Astrocyte (in vitro differentiated cells and primary cell): ENCODE data around the gene SNUPN. TPM values are rescaled to one million over a fixed set of nuclear protein-coding genes. Genes with fewer than 3 reads are reported as not detected.
A peak's percentile ranks its signal among the peaks of the same experiment; 100 is the strongest.

ENCODE experiments used
- DNase-seq: peaks from one replicate; pipeline ENCODE4 v3.0.0-alpha.2; 2010; ENCODE audit warnings: low read depth
- FAIRE-seq: peaks from 2 replicates; lab custom pipeline; 2011; peaks lifted over from hg19 to GRCh38; lab: Jason Lieb, UNC
- H2AFZ ChIP-seq: 2 replicates; pipeline ENCODE4 v1.6.0; 2012; ENCODE audit warnings: low read depth, low read length, inconsistent platforms
- H3K27ac ChIP-seq: 2 replicates; pipeline ENCODE4 v1.5.1; 2011; ENCODE audit warnings: low read depth, low read length, inconsistent platforms
- H3K27me3 ChIP-seq: 2 replicates; pipeline ENCODE4 v1.6.0; 2011; ENCODE audit warnings: low read length, inconsistent platforms; ENCODE audit not compliant: insufficient read depth
- H3K36me3 ChIP-seq: 2 replicates; pipeline ENCODE4 v1.5.1; 2011; ENCODE audit warnings: low read length, inconsistent platforms; ENCODE audit not compliant: insufficient read depth
- H3K4me1 ChIP-seq: 2 replicates; pipeline ENCODE4 v1.5.1; 2011; ENCODE audit warnings: low read length, inconsistent platforms; ENCODE audit not compliant: insufficient read depth
- H3K4me2 ChIP-seq: 2 replicates; pipeline ENCODE4 v1.6.0; 2012; ENCODE audit warnings: low read length, inconsistent platforms
- H3K4me3 ChIP-seq: 2 replicates; pipeline ENCODE4 v1.5.1; 2011; ENCODE audit warnings: low read depth, mild to moderate bottlenecking, low read length, inconsistent platforms; ENCODE audit not compliant: insufficient read depth
- H3K79me2 ChIP-seq: 2 replicates; pipeline ENCODE4 v1.6.0; 2012; ENCODE audit warnings: mild to moderate bottlenecking, low read length, inconsistent platforms; ENCODE audit not compliant: insufficient read depth
- H3K9ac ChIP-seq: 2 replicates; pipeline ENCODE4 v1.6.0; 2012; ENCODE audit warnings: mild to moderate bottlenecking, low read length, inconsistent platforms
- H3K9me3 ChIP-seq: 2 replicates; pipeline ENCODE4 v1.5.1; 2012; ENCODE audit warnings: low read depth, mild to moderate bottlenecking, low read length, inconsistent platforms; ENCODE audit not compliant: insufficient read depth
- H4K20me1 ChIP-seq: 2 replicates; pipeline ENCODE4 v1.6.0; 2012; ENCODE audit warnings: low read length, inconsistent platforms; ENCODE audit not compliant: insufficient read depth
- H3K27ac Mint-ChIP-seq: one replicate; pipeline ENCODE4 v1.8.0; 2021; ENCODE audit warnings: mild to moderate bottlenecking, mixed read lengths; ENCODE audit not compliant: unreplicated experiment
- H3K27me3 Mint-ChIP-seq: one replicate; pipeline ENCODE4 v1.8.0; 2021; ENCODE audit warnings: low read depth, mixed read lengths; ENCODE audit not compliant: unreplicated experiment
- H3K36me3 Mint-ChIP-seq: one replicate; pipeline ENCODE4 v1.8.0; 2021; ENCODE audit warnings: low read depth, mixed read lengths; ENCODE audit not compliant: unreplicated experiment
- H3K4me1 Mint-ChIP-seq: one replicate; pipeline ENCODE4 v1.8.0; 2021; ENCODE audit warnings: low read depth, mixed read lengths; ENCODE audit not compliant: unreplicated experiment
- H3K4me3 Mint-ChIP-seq: one replicate; pipeline ENCODE4 v1.8.0; 2021; ENCODE audit warnings: mild to moderate bottlenecking, moderate library complexity, mixed read lengths; ENCODE audit not compliant: unreplicated experiment
- H3K9me3 Mint-ChIP-seq: one replicate; pipeline ENCODE4 v1.8.0; 2021; ENCODE audit warnings: mild to moderate bottlenecking, mixed read lengths; ENCODE audit not compliant: unreplicated experiment
- CTCF ChIP-seq: IDR thresholded peaks from 2 replicates; pipeline ENCODE4 v1.5.1; 2011; ENCODE audit warnings: low read depth, mild to moderate bottlenecking, inconsistent platforms, low read length, moderate library complexity; ENCODE audit not compliant: insufficient read depth
- EZH2 ChIP-seq: IDR thresholded peaks from 2 replicates; pipeline ENCODE4 v1.6.1; 2012; ENCODE audit warnings: mild to moderate bottlenecking, low read length, inconsistent platforms; ENCODE audit not compliant: insufficient read depth
- total RNA-seq: library from RNA; stranded (reverse); gene quantifications from 2 replicates; pipeline ENCODE4 v1.2.1, GENCODE V29; 2021

Gene SNUPN
- total RNA-seq, 1 donor from 2014 or later = 15.9 TPM

- FAIRE-seq (no peak), DNase-seq (no peak)
- H2AFZ ChIP-seq = peak overlapping the region; percentile 74
- peaks cover 17% of the 10 kb centered on the region for H3K4me1 ChIP-seq
- H3K9me3 ChIP-seq = no peaks in the 10 kb centered on the region
- peak overlapping the region; percentile 93 for H3K9ac ChIP-seq
- H4K20me1 ChIP-seq = peaks cover 27% of the 10 kb centered on the region
- peak overlapping the region; percentile 92 for H3K4me3 ChIP-seq
- H3K79me2 ChIP-seq = peaks cover 60% of the 10 kb centered on the region
- no peaks in the 10 kb centered on the region for H3K27me3 ChIP-seq
- TF ChIP-seq EZH2 (no peak), CTCF (no peak)
- Mint-ChIP-seq H3K9me3 (peaks cover 2% of the 10 kb centered on the region), H3K4me3 (peak overlapping the region; percentile 89), H3K27ac (peak overlapping the region; percentile 93), H3K27me3 (no peaks in the 10 kb centered on the region), H3K36me3 (no peaks in the 10 kb centered on the region), H3K4me1 (peaks cover 7% of the 10 kb centered on the region)
- H3K36me3 ChIP-seq = no peaks in the 10 kb centered on the region
- H3K27ac ChIP-seq = peak overlapping the region; percentile 79
- peak overlapping the region; percentile 87 for H3K4me2 ChIP-seq
Measured at GRCh38 chr15:75577401-75578172, 47.9 kb downstream of the SNUPN start.

DNA sequence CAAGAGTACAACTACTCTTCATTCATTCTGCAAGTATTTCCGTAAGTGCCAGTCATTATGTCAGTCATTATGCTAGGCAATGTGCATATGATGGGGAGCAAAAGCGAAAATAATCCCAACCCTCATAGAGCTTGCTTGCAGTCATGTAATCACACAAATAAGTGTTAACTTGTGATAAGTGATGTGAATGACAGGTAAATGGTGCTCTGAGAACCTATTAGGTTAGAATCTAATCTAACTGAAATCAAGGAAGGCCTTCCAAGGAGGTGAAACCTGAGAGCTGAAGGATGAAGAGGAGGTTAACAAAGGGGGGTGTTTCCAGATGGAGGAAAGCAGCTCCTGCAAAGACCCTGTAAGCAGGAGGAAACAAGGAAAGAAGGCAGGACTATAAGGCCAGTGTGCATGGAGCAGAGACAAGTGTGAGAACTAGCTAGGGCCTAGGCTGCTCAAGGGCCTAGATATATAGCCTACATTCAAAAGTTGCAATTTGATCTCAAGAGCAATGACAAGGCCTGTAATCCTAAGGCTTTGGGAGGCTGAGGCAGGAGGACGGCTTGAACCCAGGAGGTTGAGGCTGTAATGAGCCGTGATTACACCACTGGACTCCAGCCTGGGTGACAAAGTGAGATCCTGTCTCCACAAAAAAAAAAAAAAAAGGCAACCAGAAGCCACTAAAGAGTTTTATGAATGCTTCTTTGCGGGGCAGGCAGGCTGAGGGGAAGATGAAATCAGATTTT, 51.7 kb downstream of the SNUPN start:
- Histone ChIP-seq H3K9me3 (no peaks in the 10 kb centered on the region), H3K4me3 (no peak overlapping the region), H3K36me3 (no peaks in the 10 kb centered on the region), H3K4me2 (no peak overlapping the region), H3K4me1 (peaks cover 12% of the 10 kb centered on the region), H4K20me1 (peaks cover 59% of the 10 kb centered on the region), H2AFZ (no peak overlapping the region), H3K27me3 (no peaks in the 10 kb centered on the region), H3K79me2 (peaks cover 96% of the 10 kb centered on the region), H3K27ac (no peak overlapping the region), H3K9ac (no peak overlapping the region)
- H3K4me1 Mint-ChIP-seq = peaks cover 9% of the 10 kb centered on the region
- peak overlapping the region; percentile 6 for H3K4me3 Mint-ChIP-seq
- H3K36me3 Mint-ChIP-seq = peaks cover 4% of the 10 kb centered on the region
- DNase-seq = no peak
- no peak overlapping the region for H3K27ac Mint-ChIP-seq
- TF ChIP-seq CTCF = no peak
- no peak for TF ChIP-seq EZH2
- FAIRE-seq = no peak
- H3K27me3 Mint-ChIP-seq = no peaks in the 10 kb centered on the region
- H3K9me3 Mint-ChIP-seq = peaks cover 2% of the 10 kb centered on the region
